Kidney epithelial cell (primary cell): Measurements from ENCODE around the gene GABBR2. TPM values are rescaled to one million over a fixed set of nuclear protein-coding genes. Genes with fewer than 3 reads are reported as not detected.
A peak's percentile ranks its signal among the peaks of the same experiment; 100 is the strongest.

ENCODE experiments used
- DNase-seq: peaks from one replicate; pipeline ENCODE4 v3.0.0-alpha.2; 2010; ENCODE audit warnings: low read depth
- H3K27me3 ChIP-seq: 2 replicates; pipeline ENCODE4 v1.6.0; 2011; ENCODE audit warnings: low read length; ENCODE audit not compliant: control insufficient read depth, insufficient read depth
- H3K36me3 ChIP-seq: 2 replicates; pipeline ENCODE4 v1.5.1; 2011; ENCODE audit warnings: low read length; ENCODE audit not compliant: control insufficient read depth, insufficient read depth
- H3K4me3 ChIP-seq: 2 replicates; pipeline ENCODE4 v1.5.1; 2011; ENCODE audit warnings: low read depth, mild to moderate bottlenecking, control low read depth, low read length
- total RNA-seq: library from RNA; depleted of rRNA; stranded (reverse); fragments of >200 nt; gene quantifications from 2 replicates; pipeline ENCODE4 v1.2.3, GENCODE V29; 2015
- TF ChIP-seq, protein P1 (sequence below): IDR thresholded peaks from 2 replicates; pipeline ENCODE4 v1.5.1; 2011; ENCODE audit warnings: mild to moderate bottlenecking, moderate library complexity, low read length, control low read depth, inconsistent platforms; ENCODE audit not compliant: insufficient read depth, poor library complexity, severe bottlenecking

The GABBR2 gene
- total RNA-seq, 1 donor from 2014 or later, result 10.8 TPM

DNA sequence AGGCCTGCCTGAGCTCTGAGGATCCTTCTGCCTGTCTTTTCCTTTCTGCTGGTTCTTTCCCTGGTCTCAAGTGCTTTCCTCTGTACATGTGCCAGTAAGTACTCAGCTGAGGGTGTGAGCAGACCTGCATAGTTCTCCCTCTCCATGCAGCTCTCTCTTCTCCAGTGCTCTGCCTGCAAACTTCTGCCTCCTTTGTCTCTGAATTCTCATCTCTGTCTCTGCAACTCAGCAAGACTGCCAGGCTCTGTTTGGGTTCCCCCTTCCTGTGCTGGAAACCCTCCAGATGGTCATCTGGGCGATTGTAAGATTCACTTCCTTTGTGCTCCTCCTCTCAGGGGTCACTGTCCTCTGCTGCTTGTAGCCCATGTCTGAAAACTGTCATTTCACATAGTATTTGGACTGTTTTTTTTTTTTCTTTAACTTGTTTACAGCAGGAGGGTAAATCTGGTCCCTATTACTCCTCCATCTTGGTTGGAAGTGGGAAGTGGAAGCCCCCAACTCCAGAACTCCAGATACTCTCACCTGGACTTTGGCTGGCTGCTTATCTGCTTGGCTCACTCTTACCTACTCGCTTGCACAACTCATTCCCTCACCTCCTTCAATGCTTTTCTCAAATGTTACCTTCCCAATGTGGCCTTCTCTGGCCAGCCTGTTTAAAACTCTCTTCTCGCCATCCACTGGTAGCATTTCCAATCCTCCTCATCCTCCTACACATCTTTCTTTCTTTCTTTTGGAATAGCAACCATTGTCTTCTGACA is 278.0 kb downstream of the GABBR2 start:
- TF ChIP-seq, protein P1, sequence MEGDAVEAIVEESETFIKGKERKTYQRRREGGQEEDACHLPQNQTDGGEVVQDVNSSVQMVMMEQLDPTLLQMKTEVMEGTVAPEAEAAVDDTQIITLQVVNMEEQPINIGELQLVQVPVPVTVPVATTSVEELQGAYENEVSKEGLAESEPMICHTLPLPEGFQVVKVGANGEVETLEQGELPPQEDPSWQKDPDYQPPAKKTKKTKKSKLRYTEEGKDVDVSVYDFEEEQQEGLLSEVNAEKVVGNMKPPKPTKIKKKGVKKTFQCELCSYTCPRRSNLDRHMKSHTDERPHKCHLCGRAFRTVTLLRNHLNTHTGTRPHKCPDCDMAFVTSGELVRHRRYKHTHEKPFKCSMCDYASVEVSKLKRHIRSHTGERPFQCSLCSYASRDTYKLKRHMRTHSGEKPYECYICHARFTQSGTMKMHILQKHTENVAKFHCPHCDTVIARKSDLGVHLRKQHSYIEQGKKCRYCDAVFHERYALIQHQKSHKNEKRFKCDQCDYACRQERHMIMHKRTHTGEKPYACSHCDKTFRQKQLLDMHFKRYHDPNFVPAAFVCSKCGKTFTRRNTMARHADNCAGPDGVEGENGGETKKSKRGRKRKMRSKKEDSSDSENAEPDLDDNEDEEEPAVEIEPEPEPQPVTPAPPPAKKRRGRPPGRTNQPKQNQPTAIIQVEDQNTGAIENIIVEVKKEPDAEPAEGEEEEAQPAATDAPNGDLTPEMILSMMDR, result no peak
- Histone ChIP-seq H3K4me3 (no peak overlapping the region), H3K27me3 (no peaks in the 10 kb centered on the region), H3K36me3 (no peaks in the 10 kb centered on the region)
- DNase-seq, result no peak

DNA sequence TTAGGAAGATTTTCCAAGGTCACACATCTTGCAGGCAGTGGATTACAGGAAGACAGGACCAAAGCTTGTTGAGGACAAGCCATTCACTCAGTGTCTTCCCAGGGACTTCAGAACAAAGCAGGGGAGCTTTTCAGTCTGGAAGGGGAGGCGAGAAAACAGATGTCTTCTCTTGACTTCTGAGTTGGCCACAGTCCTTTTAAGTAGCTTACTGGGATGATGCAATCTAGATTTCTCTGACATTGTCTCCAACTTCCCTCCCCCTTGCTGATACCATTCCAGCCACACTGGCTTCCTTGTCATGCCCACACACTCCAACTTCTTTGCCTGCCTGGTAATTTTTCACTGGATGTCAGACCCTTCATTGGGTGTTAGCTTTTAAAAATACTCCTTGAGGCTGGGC is 279.1 kb downstream of the GABBR2 start:
- peak; percentile 39 for DNase-seq
- no peaks in the 10 kb centered on the region for H3K36me3 ChIP-seq
- no peaks in the 10 kb centered on the region for H3K27me3 ChIP-seq
- TF ChIP-seq, protein P1, result no peak
- no peak overlapping the region for H3K4me3 ChIP-seq

DNA sequence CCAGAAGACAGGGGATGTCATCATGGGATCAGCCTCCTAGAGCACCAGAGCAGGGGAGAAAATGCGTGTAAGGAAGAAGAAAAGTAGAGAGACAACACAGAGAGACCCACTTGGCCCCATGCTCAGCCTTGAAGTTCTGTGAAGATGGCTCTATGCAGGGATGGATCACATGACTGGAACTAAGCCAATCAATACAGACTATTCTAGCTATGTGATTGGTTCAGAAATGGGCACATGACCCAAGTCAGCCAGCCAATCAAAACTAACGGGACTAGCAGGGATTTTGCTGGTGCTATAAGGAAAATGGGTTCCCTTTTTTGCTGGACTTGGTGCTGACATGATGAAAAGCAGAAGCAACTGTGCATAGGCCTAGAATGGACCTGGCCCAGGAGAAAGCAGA is 280.3 kb downstream of the GABBR2 start:
- TF ChIP-seq, protein P1, result no peak
- Histone ChIP-seq H3K27me3 (no peaks in the 10 kb centered on the region), H3K36me3 (no peaks in the 10 kb centered on the region), H3K4me3 (no peak overlapping the region)
- DNase-seq, result no peak

DNA sequence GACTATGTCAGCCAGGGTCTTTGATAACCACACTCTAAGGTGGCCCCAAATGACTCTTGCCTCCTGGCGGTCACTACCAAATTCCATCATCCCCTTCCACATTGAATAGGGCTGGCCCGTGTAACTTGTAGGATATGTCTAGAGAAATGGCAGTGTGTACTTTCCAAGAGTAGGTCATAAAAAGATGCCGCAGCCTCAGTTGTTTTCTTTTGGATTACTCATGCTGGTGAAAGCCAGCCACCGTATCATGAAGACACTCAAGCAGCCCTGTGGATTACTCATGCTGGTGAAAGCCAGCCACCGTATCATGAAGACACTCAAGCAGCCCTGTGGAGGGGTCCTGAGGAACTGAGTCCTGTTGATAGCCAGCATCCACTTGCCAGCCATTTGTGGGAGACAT is 281.2 kb downstream of the GABBR2 start:
- no peaks in the 10 kb centered on the region for H3K36me3 ChIP-seq
- no peak overlapping the region for H3K4me3 ChIP-seq
- TF ChIP-seq, protein P1, result peak; percentile 7
- H3K27me3 ChIP-seq, result no peaks in the 10 kb centered on the region
- peak; percentile 90 for DNase-seq

DNA sequence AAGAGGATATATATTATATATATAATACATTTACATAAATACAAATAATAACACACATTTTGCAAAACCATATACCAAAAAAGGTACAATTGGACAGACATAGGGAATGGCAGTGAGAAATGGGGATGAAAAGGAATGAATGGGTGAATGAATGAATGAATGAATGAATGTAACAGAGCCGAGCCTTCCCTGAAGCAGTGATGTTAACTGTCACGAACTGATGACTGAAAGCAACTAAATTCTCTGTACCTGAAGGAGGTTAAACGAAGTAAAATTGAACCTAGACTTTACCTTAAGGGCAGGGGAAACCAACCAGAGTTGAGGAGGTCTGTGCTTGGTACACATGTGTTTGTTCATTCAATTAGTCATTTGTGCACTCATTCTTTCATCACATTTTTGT is 283.7 kb downstream of the GABBR2 start:
- Histone ChIP-seq H3K36me3 (no peaks in the 10 kb centered on the region), H3K27me3 (no peaks in the 10 kb centered on the region), H3K4me3 (no peak overlapping the region)
- TF ChIP-seq, protein P1, result no peak
- no peak for DNase-seq

DNA sequence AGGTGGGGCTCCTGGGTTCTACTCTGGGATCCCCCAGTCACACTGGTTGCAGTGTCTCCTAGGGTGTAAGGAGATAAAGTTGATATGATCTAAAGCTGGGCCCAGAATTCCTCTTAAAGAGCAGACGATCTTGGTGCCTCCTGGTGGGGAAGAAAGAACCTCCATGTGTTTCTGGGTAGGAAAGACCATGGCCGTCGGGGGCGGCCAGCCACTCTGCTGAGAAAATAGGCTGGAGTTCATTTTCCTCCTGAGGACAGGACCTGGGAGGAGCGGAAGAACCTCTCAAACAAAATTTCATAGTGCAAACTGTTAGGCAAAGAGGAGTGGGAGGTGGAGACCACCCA is 289.5 kb downstream of the GABBR2 start:
- H3K36me3 ChIP-seq, result no peaks in the 10 kb centered on the region
- H3K27me3 ChIP-seq, result no peaks in the 10 kb centered on the region
- TF ChIP-seq, protein P1, result no peak
- DNase-seq, result no peak
- H3K4me3 ChIP-seq, result no peak overlapping the region
